Endothelial cell of umbilical vein (primary cell): ENCODE data around the gene CAMTA1.

ENCODE experiments used
- CTCF ChIP-seq, 2 donors: IDR thresholded peaks; 1 replicate in 1 of 2; 2 replicates in 1 of 2; pipeline ENCODE4 v1.5.1; 2011; ENCODE audit warnings: low read length in 2 of 2, mild to moderate bottlenecking in 2 of 2, moderate library complexity in 2 of 2, control low read depth in 1 of 2, inconsistent platforms in 1 of 2, low read depth in 1 of 2; ENCODE audit not compliant: insufficient read depth in 1 of 2; ENCODE audit errors: extremely low read depth in 1 of 2
- EZH2 ChIP-seq: IDR thresholded peaks from 2 replicates; pipeline ENCODE4 v1.6.1; 2012; ENCODE audit warnings: borderline replicate concordance, low read depth, mild to moderate bottlenecking, moderate library complexity, low read length, inconsistent platforms; ENCODE audit not compliant: severe bottlenecking
- FOS ChIP-seq: IDR thresholded peaks from 2 replicates; pipeline ENCODE4 v1.6.1; 2011; ENCODE audit warnings: mild to moderate bottlenecking, low read length, moderate library complexity, borderline replicate concordance; ENCODE audit not compliant: insufficient read depth
- GATA2 ChIP-seq: IDR thresholded peaks from 2 replicates; pipeline ENCODE4 v1.7.0; 2011; ENCODE audit warnings: low read depth, mild to moderate bottlenecking, moderate library complexity, mixed read lengths, low read length; ENCODE audit not compliant: insufficient read length, insufficient read depth
- JUN ChIP-seq: IDR thresholded peaks from 2 replicates; pipeline ENCODE4 v1.6.1; 2011; ENCODE audit warnings: borderline replicate concordance, low read depth; ENCODE audit not compliant: insufficient read length, insufficient read depth
- MYC ChIP-seq: IDR thresholded peaks from one replicate; pipeline ENCODE4 v1.6.1; 2011; ENCODE audit warnings: mild to moderate bottlenecking, low read depth, low read length
- POLR2A ChIP-seq: IDR thresholded peaks from 2 replicates; pipeline ENCODE4 v1.6.1; 2012; ENCODE audit warnings: low read depth, mild to moderate bottlenecking, control low read depth, low read length
- POLR2AphosphoS5 ChIP-seq: IDR thresholded peaks from 2 replicates; pipeline ENCODE4 v1.6.1; 2012; ENCODE audit warnings: low read depth, mild to moderate bottlenecking, control low read depth, low read length, moderate library complexity; ENCODE audit not compliant: insufficient read depth
- TF ChIP-seq, protein P1 (sequence below): IDR thresholded peaks from 2 replicates; pipeline ENCODE4 v1.6.1; 2011; ENCODE audit not compliant: insufficient read depth, insufficient read length

- TF ChIP-seq POLR2A: no peak
- TF ChIP-seq GATA2: no peak
- no peak for TF ChIP-seq POLR2AphosphoS5
- no peak for TF ChIP-seq FOS
- no peak for TF ChIP-seq EZH2
- TF ChIP-seq CTCF (IDR thresholded peaks at IDR 0.05; ENCODE audit: extremely low read depth in 1 of 2, insufficient read depth in 1 of 2, low read depth in 1 of 2, low read length in 2 of 2): no peak
- TF ChIP-seq, protein P1, sequence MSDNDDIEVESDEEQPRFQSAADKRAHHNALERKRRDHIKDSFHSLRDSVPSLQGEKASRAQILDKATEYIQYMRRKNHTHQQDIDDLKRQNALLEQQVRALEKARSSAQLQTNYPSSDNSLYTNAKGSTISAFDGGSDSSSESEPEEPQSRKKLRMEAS: no peak
- no peak for TF ChIP-seq JUN
- TF ChIP-seq MYC: no peak
Observed at GRCh38 chr1:6944434-6944833, 159.2 kb downstream of the CAMTA1 start.
